Measurements from ENCODE around the gene AMPD2.

The AMPD2 gene

GRCh38 chr1:109630081-109630897, 10.7 kb downstream of the AMPD2 start:
- DNase-seq (ENCODE audit: low read depth in 2 of 3, low spot score in 1 of 3) = peak in 1 of 3 donors; percentile 14

- DNase-seq (ENCODE audit: low read depth in 2 of 3, low spot score in 1 of 3) = no peak
Measured at GRCh38 chr1:109630898-109631512, 11.4 kb downstream of the AMPD2 start.

DNA sequence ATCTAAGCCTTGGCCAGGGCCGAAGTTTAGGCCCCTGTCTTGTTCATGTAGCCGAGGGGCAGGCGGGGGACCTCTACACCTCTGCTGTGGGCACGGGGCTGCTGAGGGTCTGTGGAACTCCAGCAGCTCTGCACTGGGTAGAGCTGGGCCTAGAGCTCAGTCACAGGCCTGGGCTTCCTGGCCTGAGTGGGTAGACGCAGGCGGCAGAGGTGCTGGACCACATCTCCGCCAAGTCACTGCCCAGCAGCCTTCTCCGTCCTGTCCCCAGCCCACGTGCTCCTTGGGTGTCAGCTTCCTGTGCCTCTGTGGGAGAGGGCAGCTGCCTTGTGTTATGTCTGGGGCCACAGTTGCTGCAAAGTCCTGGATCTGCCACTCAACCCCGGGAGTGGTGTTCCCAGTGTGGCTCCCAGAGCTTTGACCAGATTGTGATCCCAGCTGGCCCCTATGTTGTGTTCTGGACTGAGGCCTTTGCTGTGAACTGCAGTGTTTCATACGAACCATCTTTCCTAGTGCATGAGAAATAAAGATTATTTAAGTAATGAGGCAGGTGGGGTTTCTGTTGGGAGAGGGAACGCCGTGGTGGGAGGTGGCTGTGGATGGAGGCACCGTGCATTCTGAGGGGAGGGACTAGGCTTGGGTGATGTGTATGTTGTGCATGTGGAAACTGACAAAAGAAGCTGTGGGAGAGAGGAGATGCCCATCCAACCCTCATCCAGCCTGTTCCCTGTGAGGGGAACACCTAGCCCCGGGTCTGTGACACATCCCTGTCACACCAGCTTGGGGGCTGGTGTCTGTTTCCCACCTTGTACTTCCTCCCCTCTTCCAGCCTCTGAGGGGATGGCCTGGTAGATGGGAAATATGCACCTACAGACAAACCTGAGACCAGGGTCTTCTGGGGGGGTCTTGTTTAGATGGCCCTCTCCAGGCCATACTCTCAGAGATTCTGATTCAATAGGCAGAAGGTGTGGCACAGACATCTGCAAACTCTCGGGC, 12.2 kb downstream of the AMPD2 start:
- DNase-seq (ENCODE audit: low read depth in 2 of 3, low spot score in 1 of 3) = no peak

- no peak for DNase-seq (ENCODE audit: low read depth in 2 of 3, low spot score in 1 of 3)
Measured at GRCh38 chr1:109632671-109633346, 13.2 kb downstream of the AMPD2 start.

DNA sequence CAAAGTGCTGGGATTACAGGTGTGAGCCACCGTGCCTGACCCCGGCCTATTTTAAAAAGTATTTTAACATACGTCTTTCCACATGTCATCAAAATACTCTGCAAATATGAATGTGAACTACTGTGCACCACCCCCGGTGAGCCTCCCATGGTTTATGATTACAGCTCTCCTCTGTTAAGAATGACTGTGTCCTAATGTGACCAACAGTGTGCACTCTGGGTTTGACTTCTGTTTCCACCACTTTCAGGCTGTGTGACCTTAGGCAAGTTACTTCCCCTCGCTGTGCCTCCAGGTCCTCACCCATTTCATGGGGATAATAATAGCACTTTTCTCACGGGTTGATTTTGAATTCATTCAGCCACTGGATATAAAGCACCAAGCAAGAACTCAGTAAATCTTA, 14.7 kb downstream of the AMPD2 start:
- DNase-seq (ENCODE audit: low read depth in 2 of 3, low spot score in 1 of 3) = no peak

DNA sequence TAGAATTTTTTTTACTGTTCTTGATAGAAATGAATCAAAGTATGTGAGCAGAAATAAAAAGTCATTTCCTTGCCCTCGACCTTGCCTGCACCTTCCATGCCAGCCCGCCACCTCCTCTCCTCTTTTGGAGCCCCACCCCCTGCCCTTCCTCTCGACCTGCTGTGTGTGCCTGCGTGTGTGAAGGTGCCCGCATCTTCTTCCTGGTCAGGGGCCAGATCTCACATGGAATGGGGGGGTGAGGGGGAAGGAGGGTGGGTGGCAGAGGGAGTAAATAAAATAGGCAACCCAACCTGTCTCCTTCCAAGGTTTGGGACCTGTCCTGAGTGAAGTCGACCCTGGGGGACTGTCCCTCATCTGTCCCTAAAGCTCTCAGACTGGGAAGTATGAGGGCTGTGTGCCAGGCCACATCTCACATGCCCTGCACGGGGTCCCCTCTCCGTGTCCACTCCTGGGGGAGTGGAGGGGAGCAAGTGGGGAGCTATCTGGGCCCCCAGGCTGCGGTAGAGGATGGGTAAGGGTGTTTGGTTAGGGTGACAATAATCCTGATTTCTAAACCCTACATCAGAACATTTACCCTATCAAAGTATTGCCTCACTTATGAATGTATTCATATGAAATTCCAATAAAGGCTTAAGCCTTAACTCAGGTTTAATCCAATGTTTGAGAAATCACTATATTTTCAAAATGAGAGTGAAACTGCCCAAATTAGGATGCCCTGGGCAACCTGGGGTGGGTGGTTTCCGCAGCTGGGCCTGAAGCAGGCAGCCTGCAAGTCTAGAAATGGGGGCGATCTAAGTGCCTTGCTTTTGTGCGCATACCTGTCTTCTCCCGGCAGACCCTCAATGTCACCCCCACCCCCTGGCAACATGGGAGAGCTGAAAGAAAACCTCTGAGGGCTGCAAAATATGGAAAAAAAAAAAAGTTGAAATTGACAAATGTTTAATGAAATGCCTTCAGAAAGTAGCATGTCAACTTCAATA, 15.4 kb downstream of the AMPD2 start:
- DNase-seq (ENCODE audit: low read depth in 2 of 3, low spot score in 1 of 3) = no peak

GRCh38 chr1:109635862-109636200, 16.2 kb downstream of the AMPD2 start:
- DNase-seq (ENCODE audit: low read depth in 2 of 3, low spot score in 1 of 3) = no peak

- no peak for DNase-seq (ENCODE audit: low read depth in 2 of 3, low spot score in 1 of 3)
Measured at GRCh38 chr1:109636201-109636952, 16.7 kb downstream of the AMPD2 start.

GRCh38 chr1:109637446-109637845, 17.8 kb downstream of the AMPD2 start:
- DNase-seq (ENCODE audit: low read depth in 2 of 3, low spot score in 1 of 3) = no peak

- no peak for DNase-seq (ENCODE audit: low read depth in 2 of 3, low spot score in 1 of 3)
Measured at GRCh38 chr1:109639063-109639840, 19.6 kb downstream of the AMPD2 start.

- no peak for DNase-seq (ENCODE audit: low read depth in 2 of 3, low spot score in 1 of 3)
Measured at GRCh38 chr1:109639841-109640184, 20.2 kb downstream of the AMPD2 start.

- peak; percentile 83 to 99 (median 88) for DNase-seq (ENCODE audit: low read depth in 2 of 3, low spot score in 1 of 3)
Measured at GRCh38 chr1:109640285-109640865, 20.7 kb downstream of the AMPD2 start.

DNA sequence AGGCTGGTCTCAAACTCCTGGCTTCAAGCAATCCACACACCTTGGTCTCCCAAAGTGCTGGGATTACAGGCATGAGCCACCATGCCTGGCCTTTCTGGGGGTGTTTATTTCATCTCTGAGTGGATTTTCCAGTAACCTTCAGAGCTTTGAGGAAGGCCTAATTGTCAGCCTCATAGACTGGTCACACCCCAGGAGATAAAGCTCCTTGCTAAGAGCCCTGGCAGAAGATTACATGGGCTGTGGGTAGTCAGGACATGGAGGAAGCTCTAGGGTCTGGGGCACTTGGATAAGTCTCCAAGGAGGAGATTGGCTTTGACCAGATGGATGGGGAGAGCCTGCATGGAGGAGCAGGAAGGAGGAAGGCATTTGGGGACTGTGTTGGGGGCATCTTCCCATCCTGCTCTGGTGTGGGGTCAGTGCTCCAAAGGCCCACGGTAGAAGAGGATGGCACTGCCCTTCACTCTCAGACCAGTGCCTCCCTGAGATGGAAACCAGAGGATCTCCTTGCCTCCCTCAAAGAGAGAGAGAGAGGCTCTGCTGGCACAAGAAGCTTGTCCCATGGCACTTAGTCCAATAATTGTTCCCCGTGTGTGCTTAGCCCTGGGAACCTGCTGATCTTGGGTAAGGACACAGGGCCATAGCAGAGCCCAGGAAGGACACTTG, 21.6 kb downstream of the AMPD2 start:
- no peak for DNase-seq (ENCODE audit: low read depth in 2 of 3, low spot score in 1 of 3)

- DNase-seq (ENCODE audit: low read depth in 2 of 3, low spot score in 1 of 3) = no peak
Measured at GRCh38 chr1:109641861-109642260, 22.2 kb downstream of the AMPD2 start.

GRCh38 chr1:109642626-109643025, 23.0 kb downstream of the AMPD2 start:
- no peak for DNase-seq (ENCODE audit: low read depth in 2 of 3, low spot score in 1 of 3)

GRCh38 chr1:109643385-109644230, 24.0 kb downstream of the AMPD2 start:
- peak; percentile 79 to 91 (median 84) for DNase-seq (ENCODE audit: low read depth in 2 of 3, low spot score in 1 of 3)

DNA sequence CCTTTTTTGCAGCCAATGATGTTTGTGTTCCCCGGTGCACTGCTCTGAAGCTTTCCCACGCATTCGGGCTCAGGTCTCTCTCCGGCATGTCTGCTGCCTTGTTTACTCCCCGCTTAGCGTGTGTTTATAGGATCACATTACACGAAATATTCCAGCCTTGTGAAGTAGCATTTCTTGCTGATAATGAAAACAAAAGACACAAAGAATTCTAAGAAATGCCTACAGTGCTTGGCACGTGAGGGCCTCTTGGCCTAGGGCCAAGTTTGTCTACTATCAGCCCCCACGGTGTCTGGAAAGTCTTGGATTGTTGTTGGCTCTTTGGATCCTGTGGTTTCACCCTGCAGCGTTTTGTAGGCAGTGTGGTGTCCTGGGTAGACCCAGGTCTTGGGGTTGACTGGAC, 25.0 kb downstream of the AMPD2 start:
- DNase-seq (ENCODE audit: low read depth in 2 of 3, low spot score in 1 of 3) = no peak

Data from stimulated activated CD4-positive, alpha-beta T cell treated with anti-CD3 and anti-CD28 coated beads, Interleukin-12 subunit alpha, Interleukin-12 subunit beta, amount 100 ng/mL, for 48 hours (primary cell).